ENCODE data around the gene RAI14.

The RAI14 gene

GRCh38 chr5:34675857-34676256 is 19.7 kb downstream of the RAI14 start:
- no peak for DNase-seq (ENCODE audit: low read depth, low spot score)

GRCh38 chr5:34676416-34676815 is 20.3 kb downstream of the RAI14 start:
- no peak for DNase-seq (ENCODE audit: low read depth, low spot score)

GRCh38 chr5:34677428-34677827 is 21.3 kb downstream of the RAI14 start:
- no peak for DNase-seq (ENCODE audit: low read depth, low spot score)

GRCh38 chr5:34680896-34681295 is 24.8 kb downstream of the RAI14 start:
- DNase-seq (ENCODE audit: low read depth, low spot score) = no peak

- DNase-seq (ENCODE audit: low read depth, low spot score) = no peak
Observed at GRCh38 chr5:34682926-34683623, 26.9 kb downstream of the RAI14 start.

- no peak for DNase-seq (ENCODE audit: low read depth, low spot score)
Observed at GRCh38 chr5:34684281-34684979, 28.3 kb downstream of the RAI14 start.

- no peak for DNase-seq (ENCODE audit: low read depth, low spot score)
Observed at GRCh38 chr5:34684980-34685352, 28.8 kb downstream of the RAI14 start.

- no peak for DNase-seq (ENCODE audit: low read depth, low spot score)
Observed at GRCh38 chr5:34685485-34686165, 29.5 kb downstream of the RAI14 start.

- DNase-seq (ENCODE audit: low read depth, low spot score) = peak; percentile 88
Observed at GRCh38 chr5:34686762-34687268, 30.7 kb downstream of the RAI14 start.

- no peak for DNase-seq (ENCODE audit: low read depth, low spot score)
Observed at GRCh38 chr5:34687269-34688011, 31.3 kb downstream of the RAI14 start.

- DNase-seq (ENCODE audit: low read depth, low spot score) = no peak
Observed at GRCh38 chr5:34688015-34688810, 32.1 kb downstream of the RAI14 start.

- no peak for DNase-seq (ENCODE audit: low read depth, low spot score)
Observed at GRCh38 chr5:34690301-34690700, 34.2 kb downstream of the RAI14 start.

GRCh38 chr5:34690898-34691297 is 34.8 kb downstream of the RAI14 start:
- no peak for DNase-seq (ENCODE audit: low read depth, low spot score)

- DNase-seq (ENCODE audit: low read depth, low spot score) = no peak
Observed at GRCh38 chr5:34691326-34691725, 35.2 kb downstream of the RAI14 start.

- DNase-seq (ENCODE audit: low read depth, low spot score) = no peak
Observed at GRCh38 chr5:34692786-34693185, 36.7 kb downstream of the RAI14 start.

- no peak for DNase-seq (ENCODE audit: low read depth, low spot score)
Observed at GRCh38 chr5:34694012-34694411, 37.9 kb downstream of the RAI14 start.

GRCh38 chr5:34694685-34695084 is 38.6 kb downstream of the RAI14 start:
- DNase-seq (ENCODE audit: low read depth, low spot score) = no peak

GRCh38 chr5:34695275-34696027 is 39.3 kb downstream of the RAI14 start:
- DNase-seq (ENCODE audit: low read depth, low spot score) = no peak

GRCh38 chr5:34697308-34698108 is 41.4 kb downstream of the RAI14 start:
- no peak for DNase-seq (ENCODE audit: low read depth, low spot score)

GRCh38 chr5:34698109-34698419 is 41.9 kb downstream of the RAI14 start:
- no peak for DNase-seq (ENCODE audit: low read depth, low spot score)

Data from smooth muscle cell of the brain vasculature (primary cell).